Fibroblast of the aortic adventitia (primary cell): ENCODE measurements around the gene ETV6. TPM values are rescaled to one million over a fixed set of nuclear protein-coding genes. Genes with fewer than 3 reads are reported as not detected.

Experiments
- DNase-seq: peaks from one replicate; pipeline ENCODE4 v3.0.0-alpha.2; 2010; ENCODE audit warnings: low read depth
- H3K4me3 ChIP-seq: 2 replicates; pipeline ENCODE4 v1.5.1; 2011; ENCODE audit warnings: low read depth, mild to moderate bottlenecking, control low read depth, low read length, moderate library complexity
- total RNA-seq: library from RNA; depleted of rRNA; stranded (reverse); fragments of >200 nt; gene quantifications from 2 replicates; pipeline ENCODE4 v1.2.3, GENCODE V29; 2012; ENCODE audit warnings: low replicate concordance
- TF ChIP-seq, protein P1 (sequence below): IDR thresholded peaks from 2 replicates; pipeline ENCODE4 v1.5.1; 2011; ENCODE audit warnings: mild to moderate bottlenecking, low read length, control low read depth, inconsistent platforms; ENCODE audit not compliant: insufficient read depth

Gene ETV6
- total RNA-seq, 1 donor, result 6.1 TPM

DNA sequence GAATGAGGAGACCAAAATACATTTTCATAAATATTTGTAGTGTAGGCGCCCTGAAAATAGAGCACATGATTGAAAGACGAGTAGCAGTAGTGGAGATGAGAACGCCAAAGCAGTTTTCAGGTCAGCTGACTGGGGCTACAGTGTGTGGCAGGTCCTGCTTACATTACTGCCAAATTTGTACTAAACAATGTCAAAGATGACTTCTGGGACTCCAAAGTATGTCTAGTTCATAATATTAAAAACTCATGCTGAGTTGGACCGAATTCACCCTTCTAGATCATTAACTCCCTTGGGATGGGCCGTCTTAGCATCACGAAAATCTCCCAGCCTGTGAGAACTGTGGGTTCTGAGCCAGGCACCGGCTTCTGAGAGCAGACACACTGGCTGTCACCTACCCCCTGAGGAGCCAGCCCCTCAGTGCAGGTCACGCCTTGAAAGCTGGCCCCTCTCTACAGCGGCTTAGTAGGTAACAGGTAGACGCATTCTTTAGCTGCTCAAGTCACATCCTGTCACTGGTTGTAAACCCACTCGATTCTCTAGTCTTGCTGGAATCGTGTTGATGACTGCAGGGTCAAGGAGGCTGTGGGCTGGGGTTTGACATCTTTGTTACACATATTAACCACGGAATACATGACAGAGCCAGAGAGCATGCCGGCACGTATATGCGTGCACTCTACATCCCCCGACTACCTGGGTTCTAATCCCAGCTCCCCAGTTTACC lies 210.4 kb downstream of the ETV6 start:
- no peak overlapping the region for H3K4me3 ChIP-seq
- DNase-seq, result no peak
- TF ChIP-seq, protein P1, sequence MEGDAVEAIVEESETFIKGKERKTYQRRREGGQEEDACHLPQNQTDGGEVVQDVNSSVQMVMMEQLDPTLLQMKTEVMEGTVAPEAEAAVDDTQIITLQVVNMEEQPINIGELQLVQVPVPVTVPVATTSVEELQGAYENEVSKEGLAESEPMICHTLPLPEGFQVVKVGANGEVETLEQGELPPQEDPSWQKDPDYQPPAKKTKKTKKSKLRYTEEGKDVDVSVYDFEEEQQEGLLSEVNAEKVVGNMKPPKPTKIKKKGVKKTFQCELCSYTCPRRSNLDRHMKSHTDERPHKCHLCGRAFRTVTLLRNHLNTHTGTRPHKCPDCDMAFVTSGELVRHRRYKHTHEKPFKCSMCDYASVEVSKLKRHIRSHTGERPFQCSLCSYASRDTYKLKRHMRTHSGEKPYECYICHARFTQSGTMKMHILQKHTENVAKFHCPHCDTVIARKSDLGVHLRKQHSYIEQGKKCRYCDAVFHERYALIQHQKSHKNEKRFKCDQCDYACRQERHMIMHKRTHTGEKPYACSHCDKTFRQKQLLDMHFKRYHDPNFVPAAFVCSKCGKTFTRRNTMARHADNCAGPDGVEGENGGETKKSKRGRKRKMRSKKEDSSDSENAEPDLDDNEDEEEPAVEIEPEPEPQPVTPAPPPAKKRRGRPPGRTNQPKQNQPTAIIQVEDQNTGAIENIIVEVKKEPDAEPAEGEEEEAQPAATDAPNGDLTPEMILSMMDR, result no peak

- DNase-seq, result no peak
- H3K4me3 ChIP-seq, result no peak overlapping the region
- TF ChIP-seq, protein P1, result no peak
Measured at GRCh38 chr12:11861155-11861863, 211.8 kb downstream of the ETV6 start.

GRCh38 chr12:11861864-11862600 lies 212.6 kb downstream of the ETV6 start:
- TF ChIP-seq, protein P1, result no peak
- no peak for DNase-seq
- no peak overlapping the region for H3K4me3 ChIP-seq

GRCh38 chr12:11862798-11863197 lies 213.3 kb downstream of the ETV6 start:
- peak; percentile 42 for DNase-seq
- TF ChIP-seq, protein P1, result no peak

DNA sequence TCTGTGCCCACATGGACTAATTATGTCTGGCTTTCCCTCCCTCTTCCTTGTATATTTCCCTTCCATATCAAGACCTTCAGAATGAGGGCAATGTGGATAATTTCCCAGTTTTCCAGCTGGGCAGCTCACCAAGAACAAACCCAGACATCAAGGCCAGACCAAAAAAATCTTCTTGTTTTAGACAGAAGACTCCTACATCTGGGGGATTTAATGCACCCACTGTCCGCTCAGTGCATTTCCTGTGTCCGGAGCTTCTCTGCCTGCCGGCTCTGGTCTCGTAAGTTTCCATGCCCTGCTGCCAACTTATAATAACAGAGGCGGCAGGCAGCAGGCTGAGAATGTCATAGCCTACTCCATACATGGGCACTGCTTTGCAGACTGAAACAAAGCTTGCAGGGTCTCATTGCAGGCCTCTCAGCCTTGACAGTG lies 214.0 kb downstream of the ETV6 start:
- peak; percentile 64 for DNase-seq
- TF ChIP-seq, protein P1, result no peak
- no peak overlapping the region for H3K4me3 ChIP-seq

More at GRCh38 chr12:11862798-11863197, 213.3 kb downstream of the ETV6 start:
- no peak overlapping the region for H3K4me3 ChIP-seq

DNA sequence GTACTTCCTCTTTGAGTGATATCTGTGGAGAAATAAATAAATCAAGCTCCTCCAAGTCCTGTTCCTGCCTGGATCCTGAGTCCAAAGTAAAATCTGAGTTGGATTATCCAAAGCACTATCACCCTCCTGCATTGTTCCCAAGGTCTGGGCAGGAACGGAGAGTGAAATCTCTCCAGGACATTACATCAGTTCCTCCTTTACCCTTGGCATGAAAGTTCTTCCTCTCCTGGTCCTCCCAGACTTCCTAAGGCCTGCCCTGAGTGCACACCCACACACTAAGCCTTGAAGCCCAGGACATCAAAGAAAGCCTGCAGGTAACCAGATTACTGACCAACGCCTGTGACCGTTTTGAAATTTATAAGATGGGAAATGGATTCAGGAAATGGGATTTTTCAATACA lies 214.5 kb downstream of the ETV6 start:
- TF ChIP-seq, protein P1, result no peak
- H3K4me3 ChIP-seq, result no peak overlapping the region
- peak; percentile 68 for DNase-seq
